PC-9 (cell line): ENCODE measurements around the gene TMEM44. TPM values are rescaled to one million over a fixed set of nuclear protein-coding genes. Genes with fewer than 3 reads are reported as not detected.
"Not testable (repeated sequence)": the region's sequence is repeated elsewhere in the genome, so short reads cannot be mapped to it uniquely, and the experiment has no call there.

Experiments used
- BruUV-seq: library from RNA; stranded (reverse); fragments of 400-500 nt; replicated peaks from 2 replicates; lab custom pipeline; 2021; lab: Mats Ljungman, UMichigan
- CTCF ChIA-PET: fragments of 300-600 bp; sonication (Branson Sonifier 250); formaldehyde crosslinking; loops from one replicate; lab custom pipeline; 2022; ENCODE audit warnings: antibody characterized with exemption; lab: Charles Lee
- POLR2A ChIA-PET: fragments of 300-600 bp; sonication (Branson Sonifier 250); formaldehyde crosslinking; loops from one replicate; lab custom pipeline; 2022; ENCODE audit warnings: antibody characterized with exemption; ENCODE audit not compliant: unreplicated experiment; lab: Charles Lee
- DNase-seq, 2 experiments: peaks; one replicate each; pipeline versions ENCODE4 v3.0.0 to v3.0.0-alpha.2; 2015 to 2022; ENCODE audit warnings: mixed read lengths in 1 of 2
- H2AFZ ChIP-seq: fragments of 200-600 bp; sonication (generic); 2 replicates; pipeline ENCODE4 v1.8.1; 2017; ENCODE audit warnings: antibody characterized with exemption
- H3F3A ChIP-seq: fragments of 200-600 bp; sonication (generic); 2 replicates; pipeline ENCODE4 v1.8.1; 2017; ENCODE audit warnings: antibody characterized with exemption, mild to moderate bottlenecking, low read depth; ENCODE audit not compliant: insufficient read depth
- H3K27ac ChIP-seq: fragments of 200-600 bp; sonication (generic); 2 replicates; pipeline ENCODE4 v1.6.1; 2016; ENCODE audit warnings: mixed run types
- H3K27me3 ChIP-seq: fragments of 200-600 bp; sonication (generic); 2 replicates; pipeline ENCODE4 v1.6.1; 2016; ENCODE audit warnings: low read depth, mixed run types; ENCODE audit not compliant: insufficient read depth
- H3K36me3 ChIP-seq: fragments of 200-600 bp; sonication (generic); 2 replicates; pipeline ENCODE4 v1.6.1; 2016; ENCODE audit warnings: low read depth, mixed run types
- H3K4me1 ChIP-seq: fragments of 200-600 bp; sonication (generic); replicated peaks from 2 replicates; pipeline ENCODE4 v1.6.1; 2016; ENCODE audit warnings: mixed run types; ENCODE audit not compliant: insufficient read depth
- H3K4me2 ChIP-seq: fragments of 200-600 bp; sonication (generic); 2 replicates; pipeline ENCODE4 v1.6.1; 2017; ENCODE audit warnings: mixed run types
- H3K4me3 ChIP-seq: fragments of 200-600 bp; sonication (generic); 2 replicates; pipeline ENCODE4 v1.6.1; 2016; ENCODE audit warnings: mixed run types
- H3K79me2 ChIP-seq: fragments of 200-600 bp; sonication (generic); 2 replicates; pipeline ENCODE4 v1.6.1; 2017; ENCODE audit warnings: low read depth, mixed run types
- H3K9me2 ChIP-seq: fragments of 200-600 bp; sonication (generic); 2 replicates; pipeline ENCODE4 v1.8.1; 2017; ENCODE audit warnings: mild to moderate bottlenecking; ENCODE audit not compliant: insufficient read depth
- H3K9me3 ChIP-seq: fragments of 200-600 bp; sonication (generic); 2 replicates; pipeline ENCODE4 v1.8.1; 2016; ENCODE audit warnings: low read depth; ENCODE audit not compliant: insufficient read depth
- H4K20me1 ChIP-seq: fragments of 200-600 bp; sonication (generic); 2 replicates; pipeline ENCODE4 v1.8.1; 2017; ENCODE audit not compliant: insufficient read depth
- EZH2 ChIP-seq: fragments of 200-600 bp; sonication (generic); IDR thresholded peaks from 2 replicates; pipeline ENCODE4 v1.8.0; 2017; ENCODE audit warnings: antibody characterized with exemption, low read depth
- intact Hi-C: fragments of 100-400 bp; cut with micrococcal nuclease; formaldehyde crosslinking; loops from one replicate; pipeline ENCODE4 v1.10.0; 2022; ENCODE audit not compliant: unreplicated experiment
- total RNA-seq: library from RNA; stranded (reverse); gene quantifications from 2 replicates; pipeline ENCODE4 v1.2.3, GENCODE V29; 2021
- TF ChIP-seq, protein P1 (sequence below): fragments of 200-600 bp; sonication (generic); conservative IDR thresholded peaks from 2 replicates; pipeline ENCODE4 v1.6.1; 2017; ENCODE audit warnings: mixed run types, antibody characterized with exemption, mild to moderate bottlenecking, moderate library complexity

Gene TMEM44
- total RNA-seq, 1 experiment from 2014 or later: 37.5 TPM

DNA sequence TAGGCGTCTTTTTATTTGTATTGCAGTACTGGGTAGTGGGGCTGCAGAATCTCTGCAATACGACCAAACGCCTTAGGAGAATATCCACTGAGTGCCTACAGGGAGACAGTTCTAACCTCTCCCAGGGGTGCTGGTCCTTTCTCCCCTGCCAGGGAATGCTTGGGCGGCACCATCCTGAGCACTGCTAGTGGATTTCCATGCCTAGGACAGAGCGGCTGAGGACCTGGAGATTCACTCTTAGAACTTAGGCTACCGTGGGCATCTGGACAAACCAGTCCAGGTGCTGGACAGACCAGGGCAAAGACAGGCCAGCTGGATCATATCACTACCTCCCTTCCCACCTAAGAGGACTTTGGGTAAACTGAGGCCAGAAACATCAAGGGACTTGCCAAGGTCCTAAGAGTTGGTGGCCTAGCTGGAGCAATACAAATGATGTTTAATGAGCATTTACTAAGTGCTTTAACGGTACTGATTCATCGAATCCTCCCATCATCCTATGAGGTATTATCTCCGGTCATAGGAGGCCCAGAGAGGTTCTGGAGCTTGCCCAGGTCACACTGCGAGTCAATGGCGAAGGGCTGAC is 902 bp downstream of the TMEM44 start:
- POLR2A ChIA-PET: no interaction called here
- H3K27me3 ChIP-seq: no peaks in the 10 kb centered on the region
- no peaks in the 10 kb centered on the region for H4K20me1 ChIP-seq
- H3K4me3 ChIP-seq: peak overlapping the region; percentile 74
- H3K36me3 ChIP-seq: no peaks in the 10 kb centered on the region
- H3K79me2 ChIP-seq: no peaks in the 10 kb centered on the region
- H3F3A ChIP-seq: peaks cover 10% of the 10 kb centered on the region; the same call in 1 of the 2 replicates
- intact Hi-C loops: loop anchor here (2.0 kb wide), 1 partner anchor 160 kb away; no protein-coding TSS in a partner anchor
- 0 out of 2 replicates have a peak overlapping the region, but pooled peaks have one; percentile 71 for H2AFZ ChIP-seq
- DNase-seq: no peak
- TF ChIP-seq, protein P1, sequence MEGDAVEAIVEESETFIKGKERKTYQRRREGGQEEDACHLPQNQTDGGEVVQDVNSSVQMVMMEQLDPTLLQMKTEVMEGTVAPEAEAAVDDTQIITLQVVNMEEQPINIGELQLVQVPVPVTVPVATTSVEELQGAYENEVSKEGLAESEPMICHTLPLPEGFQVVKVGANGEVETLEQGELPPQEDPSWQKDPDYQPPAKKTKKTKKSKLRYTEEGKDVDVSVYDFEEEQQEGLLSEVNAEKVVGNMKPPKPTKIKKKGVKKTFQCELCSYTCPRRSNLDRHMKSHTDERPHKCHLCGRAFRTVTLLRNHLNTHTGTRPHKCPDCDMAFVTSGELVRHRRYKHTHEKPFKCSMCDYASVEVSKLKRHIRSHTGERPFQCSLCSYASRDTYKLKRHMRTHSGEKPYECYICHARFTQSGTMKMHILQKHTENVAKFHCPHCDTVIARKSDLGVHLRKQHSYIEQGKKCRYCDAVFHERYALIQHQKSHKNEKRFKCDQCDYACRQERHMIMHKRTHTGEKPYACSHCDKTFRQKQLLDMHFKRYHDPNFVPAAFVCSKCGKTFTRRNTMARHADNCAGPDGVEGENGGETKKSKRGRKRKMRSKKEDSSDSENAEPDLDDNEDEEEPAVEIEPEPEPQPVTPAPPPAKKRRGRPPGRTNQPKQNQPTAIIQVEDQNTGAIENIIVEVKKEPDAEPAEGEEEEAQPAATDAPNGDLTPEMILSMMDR: no peak
- TF ChIP-seq EZH2: no peak
- CTCF ChIA-PET: no interaction called here
- H3K4me2 ChIP-seq: peak overlapping the region; percentile 78
- BruUV-seq: no TSS peak
- H3K27ac ChIP-seq: no peak overlapping the region
- no peaks in the 10 kb centered on the region for H3K4me1 ChIP-seq
- no peaks in the 10 kb centered on the region for H3K9me3 ChIP-seq
- no peaks in the 10 kb centered on the region for H3K9me2 ChIP-seq

DNA sequence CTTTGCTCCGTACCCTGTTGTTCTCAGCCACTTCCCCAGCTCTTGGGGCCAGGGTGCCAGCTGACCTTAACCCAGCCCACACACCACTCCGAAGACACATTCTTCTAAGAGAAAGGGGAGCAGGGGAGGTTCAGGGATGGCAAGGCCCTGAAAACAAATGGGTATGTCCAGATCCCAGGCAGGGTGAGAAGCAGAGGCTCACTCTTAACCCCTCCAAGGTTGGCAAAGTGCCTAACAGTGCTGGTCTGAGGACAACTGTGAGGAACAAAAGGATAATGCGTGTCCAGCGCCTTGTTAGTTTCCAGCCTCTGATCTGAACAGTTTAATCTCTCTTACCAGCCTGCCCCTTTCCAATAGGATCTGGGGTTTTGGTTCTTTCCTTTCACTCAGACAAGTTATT is 1.5 kb downstream of the TMEM44 start:
- TF ChIP-seq, protein P1: no peak
- no peak for TF ChIP-seq EZH2
- H3K27ac ChIP-seq: no peak overlapping the region
- H3K9me2 ChIP-seq: no peaks in the 10 kb centered on the region
- ChIA-PET POLR2A (no interaction called here), CTCF (interaction anchor here (0.5 kb wide), 1 partner anchor 50 kb away, joined by 3 read pairs; no protein-coding TSS in a partner anchor)
- intact Hi-C loops: loop anchor here (2.0 kb wide), 1 partner anchor 159 kb away; no protein-coding TSS in a partner anchor
- no peaks in the 10 kb centered on the region for H3K4me1 ChIP-seq
- no peak for DNase-seq
- H3K79me2 ChIP-seq: no peaks in the 10 kb centered on the region
- no peak overlapping the region for H3K4me2 ChIP-seq
- no peaks in the 10 kb centered on the region for H3K9me3 ChIP-seq
- H3F3A ChIP-seq: peaks cover 10% of the 10 kb centered on the region; the same call in 1 of the 2 replicates
- no peaks in the 10 kb centered on the region for H3K27me3 ChIP-seq
- H3K36me3 ChIP-seq: no peaks in the 10 kb centered on the region
- no peak overlapping the region for H2AFZ ChIP-seq
- H3K4me3 ChIP-seq: no peak overlapping the region
- TSS peak; percentile 37 for BruUV-seq
- H4K20me1 ChIP-seq: no peaks in the 10 kb centered on the region

DNA sequence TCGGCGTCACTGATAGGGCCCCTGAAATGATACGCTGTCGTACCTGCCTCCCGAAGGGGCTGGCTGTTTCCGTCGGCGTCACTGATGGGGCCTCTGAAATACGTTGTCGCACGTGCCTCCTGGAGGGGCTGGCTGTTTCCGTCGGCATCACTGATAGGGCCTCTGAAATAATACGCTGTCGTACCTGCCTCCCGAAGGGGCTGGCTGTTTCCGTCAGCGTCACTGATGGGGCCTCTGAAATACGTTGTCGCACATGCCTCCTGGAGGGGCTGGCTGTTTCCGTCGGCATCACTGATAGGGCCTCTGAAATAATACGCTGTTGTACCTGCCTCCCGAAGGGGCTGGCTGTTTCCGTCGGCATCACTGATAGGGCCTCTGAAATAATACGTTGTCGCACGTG is 2.5 kb downstream of the TMEM44 start:
- H2AFZ ChIP-seq, H3K36me3 ChIP-seq, CTCF ChIA-PET, H3K4me3 ChIP-seq, POLR2A ChIA-PET, BruUV-seq, DNase-seq, H3K9me2 ChIP-seq, H3K4me1 ChIP-seq, H3K79me2 ChIP-seq, intact Hi-C loops, H4K20me1 ChIP-seq, H3K27me3 ChIP-seq, H3K9me3 ChIP-seq, H3K4me2 ChIP-seq, H3K27ac ChIP-seq: not testable (repeated sequence)
- H3F3A ChIP-seq: peaks cover 10% of the 10 kb centered on the region; the same call in 1 of the 2 replicates
